A673 (cell line): Measurements from ENCODE around the gene MRFAP1L1. TPM values are rescaled to one million over a fixed set of nuclear protein-coding genes. Genes with fewer than 3 reads are reported as not detected.

Experiments
- BruUV-seq: library from RNA; stranded (reverse); fragments of 400-500 nt; replicated peaks from 2 replicates; lab custom pipeline; 2021; lab: Mats Ljungman, UMichigan
- CTCF ChIA-PET: fragments of 300-600 bp; sonication (Branson Sonifier 250); formaldehyde crosslinking; loops from one replicate; lab custom pipeline; 2022; ENCODE audit warnings: antibody characterized with exemption; lab: Charles Lee
- POLR2A ChIA-PET: fragments of 300-600 bp; sonication (Branson Sonifier 250); formaldehyde crosslinking; loops from one replicate; lab custom pipeline; 2022; ENCODE audit warnings: antibody characterized with exemption; ENCODE audit not compliant: low non-redundant PET; lab: Charles Lee
- DNase-seq: peaks from one replicate; pipeline ENCODE4 v3.0.0-alpha.2; 2015; ENCODE audit warnings: low spot score
- H3K27ac ChIP-seq: fragments of 200-600 bp; sonication (generic); 2 replicates; pipeline ENCODE4 v1.5.1; 2016; ENCODE audit warnings: mixed run types, low read depth, mild to moderate bottlenecking, mixed read lengths, antibody characterized with exemption, low read length; ENCODE audit not compliant: poor library complexity, severe bottlenecking
- H3K27me3 ChIP-seq: fragments of 200-600 bp; sonication (generic); replicated peaks from 2 replicates; pipeline ENCODE4 v1.6.1; 2017; ENCODE audit warnings: mixed run types, low read depth, mild to moderate bottlenecking, mixed read lengths, antibody characterized with exemption, low read length; ENCODE audit not compliant: insufficient read depth, poor library complexity
- H3K36me3 ChIP-seq: fragments of 200-600 bp; sonication (generic); 2 replicates; pipeline ENCODE4 v1.6.1; 2016; ENCODE audit warnings: mixed run types, mild to moderate bottlenecking, mixed read lengths, antibody characterized with exemption, low read length; ENCODE audit not compliant: insufficient read depth, poor library complexity, severe bottlenecking
- H3K4me1 ChIP-seq: fragments of 200-600 bp; sonication (generic); 2 replicates; pipeline ENCODE4 v1.6.1; 2017; ENCODE audit warnings: mixed run types, mild to moderate bottlenecking, mixed read lengths, antibody characterized with exemption, low read length; ENCODE audit not compliant: insufficient read depth, poor library complexity, severe bottlenecking
- H3K4me3 ChIP-seq: fragments of 200-600 bp; sonication (generic); 2 replicates; pipeline ENCODE4 v1.5.1; 2016; ENCODE audit warnings: low read depth, mixed run types, mild to moderate bottlenecking, mixed read lengths, low read length; ENCODE audit not compliant: poor library complexity, severe bottlenecking
- H3K9me3 ChIP-seq: fragments of 200-600 bp; sonication (generic); 2 replicates; pipeline ENCODE4 v1.6.1; 2016; ENCODE audit warnings: mixed run types, low read depth, mild to moderate bottlenecking, mixed read lengths, antibody characterized with exemption, low read length; ENCODE audit not compliant: poor library complexity, severe bottlenecking
- CTCF ChIP-seq: fragments of 300-800, 200-600 bp; sonication (generic); conservative IDR thresholded peaks from 2 replicates; pipeline ENCODE4 v1.5.1; 2017; ENCODE audit warnings: low read depth, mild to moderate bottlenecking, antibody characterized with exemption, low read length, moderate library complexity, mixed read lengths
- EZH2 ChIP-seq: fragments of 200-600 bp; sonication (generic); IDR thresholded peaks from 2 replicates; pipeline ENCODE4 v1.6.1; 2017; ENCODE audit warnings: borderline replicate concordance, low read depth, mild to moderate bottlenecking, mixed read lengths, antibody characterized with exemption, low read length; ENCODE audit not compliant: poor library complexity, severe bottlenecking
- intact Hi-C: fragments of 100-400 bp; cut with micrococcal nuclease; formaldehyde crosslinking; loops from one replicate; pipeline ENCODE4 v1.10.0; 2022; ENCODE audit not compliant: unreplicated experiment
- total RNA-seq: library from RNA; stranded (reverse); gene quantifications from 2 replicates; pipeline ENCODE4 v1.2.3, GENCODE V29; 2021

MRFAP1L1 gene
- total RNA-seq, 1 experiment from 2014 or later, result 61.0 TPM

GRCh38 chr4:6753103-6753560 lies 43.5 kb upstream of the MRFAP1L1 start:
- Histone ChIP-seq H3K27ac (no peak overlapping the region), H3K9me3 (no peaks in the 10 kb centered on the region), H3K27me3 (no peaks in the 10 kb centered on the region), H3K36me3 (no peaks in the 10 kb centered on the region), H3K4me3 (no peak overlapping the region), H3K4me1 (no peaks in the 10 kb centered on the region)
- POLR2A ChIA-PET, result no interaction called here
- intact Hi-C loops, result no loop called here
- CTCF ChIA-PET, result no interaction called here
- TF ChIP-seq EZH2 (no peak), CTCF (no peak)
- no TSS peak for BruUV-seq
- no peak for DNase-seq

GRCh38 chr4:6752486-6752829 lies 42.8 kb upstream of the MRFAP1L1 start:
- ChIA-PET POLR2A (no interaction called here), CTCF (no interaction called here)
- no peaks in the 10 kb centered on the region for H3K27me3 ChIP-seq
- H3K4me3 ChIP-seq, result no peak overlapping the region
- no TSS peak for BruUV-seq
- H3K36me3 ChIP-seq, result no peaks in the 10 kb centered on the region
- no peaks in the 10 kb centered on the region for H3K4me1 ChIP-seq
- intact Hi-C loops, result no loop called here
- H3K27ac ChIP-seq, result no peak overlapping the region
- TF ChIP-seq CTCF (no peak), EZH2 (no peak)
- H3K9me3 ChIP-seq, result no peaks in the 10 kb centered on the region
- no peak for DNase-seq

GRCh38 chr4:6751611-6752485 lies 42.2 kb upstream of the MRFAP1L1 start:
- Histone ChIP-seq H3K4me1 (no peaks in the 10 kb centered on the region), H3K27ac (no peak overlapping the region), H3K9me3 (no peaks in the 10 kb centered on the region), H3K27me3 (no peaks in the 10 kb centered on the region), H3K36me3 (no peaks in the 10 kb centered on the region), H3K4me3 (no peak overlapping the region)
- BruUV-seq, result no TSS peak
- CTCF ChIA-PET, result no interaction called here
- POLR2A ChIA-PET, result no interaction called here
- no peak for DNase-seq
- TF ChIP-seq CTCF, result no peak
- no peak for TF ChIP-seq EZH2
- intact Hi-C loops, result no loop called here
